Adrenal gland (tissue), 12 donors: Measurements from ENCODE around the gene STXBP3. TPM values are rescaled to one million over a fixed set of nuclear protein-coding genes. Genes with fewer than 3 reads are reported as not detected.
"Not testable (repeated sequence)": the region's sequence is repeated elsewhere in the genome, so short reads cannot be mapped to it uniquely, and the experiment has no call there.

ENCODE experiments used
- DNase-seq, 7 donors: peaks; one replicate each; pipeline ENCODE4 v3.0.0-alpha.2; 2019 to 2020
- H3K27ac ChIP-seq, 5 donors: fragments of 200-600 bp; sonication (generic) in 4 of 5; 1 replicate in 3 of 5; 2 replicates in 2 of 5; pipeline versions ENCODE4 v1.5.1 to v1.8.0; 2016 to 2020; ENCODE audit warnings: mild to moderate bottlenecking in 1 of 5
- H3K27me3 ChIP-seq: fragments of 200-600 bp; 2 replicates; pipeline ENCODE4 v1.8.0; 2021
- H3K36me3 ChIP-seq, 2 donors: fragments of 200-600 bp; replicated peaks in 1 of 2; 1 replicate in 1 of 2; 2 replicates in 1 of 2; pipeline versions ENCODE4 v1.5.1 to v1.8.0; 2018 to 2022
- H3K4me1 ChIP-seq, 2 donors: fragments of 200-600 bp; replicated peaks in 1 of 2; 1 replicate in 1 of 2; 2 replicates in 1 of 2; pipeline versions ENCODE4 v1.5.1 to v1.8.0; 2018 to 2021
- H3K4me3 ChIP-seq, 4 donors: fragments of 200-600 bp; sonication (generic) in 3 of 4; one replicate each; pipeline ENCODE4 v1.5.1; 2016 to 2018
- H3K9me3 ChIP-seq, 3 donors: fragments of 200-600 bp; sonication (generic) in 1 of 3; replicated peaks in 1 of 3; 1 replicate in 2 of 3; 2 replicates in 1 of 3; pipeline versions ENCODE4 v1.5.1 to v1.8.0; 2016 to 2021
- CTCF ChIP-seq, 6 experiments: fragments of 450-650 bp in 4 of 6; fragments of 200-600 bp in 2 of 6; sonication (generic) in 1 of 6; IDR thresholded peaks; 1 replicate in 5 of 6; 2 replicates in 1 of 6; pipeline versions ENCODE4 v1.5.1 to v1.8.0; 2016 to 2021; ENCODE audit warnings: antibody characterized with exemption in 6 of 6, mild to moderate bottlenecking in 2 of 6, moderate library complexity in 1 of 6
- POLR2A ChIP-seq, 2 donors: fragments of 450-650 bp; IDR thresholded peaks; one replicate each; pipeline ENCODE4 v1.6.1; 2017; ENCODE audit warnings: antibody characterized with exemption in 2 of 2, mild to moderate bottlenecking in 2 of 2, moderate library complexity in 1 of 2
- WGBS, 4 donors: extraction: QIAGEN DNeasy Blood & Tissue Kit in 2 of 4; methylation state at CpG; one replicate each; pipeline versions ENCODE4 v1.1.5 to v1.1.7; 2013 to 2017; 5-methylcytosine and 5-hydroxymethylcytosine counted together
- intact Hi-C, 2 donors: fragments of 100-400 bp; cut with DNase I; formaldehyde crosslinking; loops; one replicate each; pipeline versions ENCODE4 v1.14.1 to v1.15.0; 2022 to 2023
- polyA plus RNA-seq, 3 donors: library from polyadenylated mRNA; stranded (reverse); fragments of 200-250 nt in 2 of 3; fragments of 350-450 nt in 1 of 3; fragmentation: Illumina TruSeq in 1 of 3; extraction: RNeasy Lipid Tissue Mini Kit (QIAGEN cat#74804) in 1 of 3; gene quantifications; one replicate each; pipeline ENCODE4 v1.2.3, GENCODE V29; 2013 to 2014
- total RNA-seq, 9 donors: library from RNA; depleted of rRNA in 4 of 9; stranded (reverse); fragments of >200 nt in 4 of 9; fragments of 120-200 nt in 1 of 9; fragmentation: NEBNext Ultra II Directional in 1 of 9; extraction: Animal tissue kit (Norgen Biotek cat#: 25700) in 1 of 9; gene quantifications; one replicate each; pipeline versions ENCODE4 v1.1.0 to v1.2.4, GENCODE V29; 2013 to 2023
- donor health status: healthy with polysubstance abuse.
- donor health status: Bipolar disorder and iron deficiency.
- donor health status: DM: yes; HTN: yes; CAD: no.
- donor health status: DM: no; HTN: no; CAD: no.
- donor health status: DM: no; HTN: no; CAD: no.
- donor health status: DM: yes; HTN: yes; CAD: no.

The STXBP3 gene
- total and polyA plus RNA-seq, 12 donors: 35.1 to 63.2 (median 43.8) TPM

- Histone ChIP-seq H3K27me3 (no peaks in the 10 kb centered on the region), H3K27ac (no peak overlapping the region), H3K4me3 (no peak overlapping the region), H3K36me3 (peaks cover 0 to 54% of the 10 kb centered on the region in 2 donors), H3K9me3 (no peaks in the 10 kb centered on the region), H3K4me1 (no peaks in the 10 kb centered on the region)
- intact Hi-C loops: no loop called here
- TF ChIP-seq CTCF (IDR thresholded peaks at IDR 0.05): no peak
- no peak for TF ChIP-seq POLR2A (IDR thresholded peaks at IDR 0.05)
- no peak for DNase-seq
- WGBS, 4 donors: 87 to 90% (median 89%) methylated on average over 5 of the region's 5 CpGs
These were observed 45.2 kb upstream of the STXBP3 start for GRCh38 chr1:108701176-108701849.

- H3K9me3 ChIP-seq, H3K27ac ChIP-seq, intact Hi-C loops, H3K4me1 ChIP-seq, DNase-seq, H3K27me3 ChIP-seq, H3K4me3 ChIP-seq: not testable (repeated sequence)
- peaks cover 0 to 47% of the 10 kb centered on the region in 2 donors for H3K36me3 ChIP-seq
- WGBS, 4 donors: 90 to 97% (median 94%) methylated on average over 6 of the region's 6 CpGs
These were observed 44.4 kb upstream of the STXBP3 start for GRCh38 chr1:108702109-108702508.

GRCh38 chr1:108703939-108704338 lies 42.5 kb upstream of the STXBP3 start:
- DNase-seq: no peak
- Histone ChIP-seq H3K27me3 (no peaks in the 10 kb centered on the region), H3K4me1 (no peaks in the 10 kb centered on the region), H3K27ac (no peak overlapping the region), H3K36me3 (peaks cover 0 to 29% of the 10 kb centered on the region in 2 donors), H3K4me3 (no peak overlapping the region), H3K9me3 (no peaks in the 10 kb centered on the region)
- intact Hi-C loops: no loop called here
- TF ChIP-seq POLR2A (IDR thresholded peaks at IDR 0.05) (no peak), CTCF (IDR thresholded peaks at IDR 0.05) (no peak)
- 61 to 74% (median 68%) methylated on average over 6 of the region's 6 CpGs for WGBS, 4 donors

- no peak overlapping the region for H3K4me3 ChIP-seq
- TF ChIP-seq CTCF (IDR thresholded peaks at IDR 0.05): no peak
- no peak for TF ChIP-seq POLR2A (IDR thresholded peaks at IDR 0.05)
- no peaks in the 10 kb centered on the region for H3K27me3 ChIP-seq
- 54 to 69% (median 61%) methylated on average over 2 of the region's 2 CpGs for WGBS, 4 donors
- intact Hi-C loops: no loop called here
- H3K27ac ChIP-seq: no peak overlapping the region
- peaks cover 0 to 24% of the 10 kb centered on the region in 2 donors for H3K36me3 ChIP-seq
- no peaks in the 10 kb centered on the region for H3K4me1 ChIP-seq
- no peaks in the 10 kb centered on the region for H3K9me3 ChIP-seq
- peak in 1 of 7 donors; percentile 21 for DNase-seq
These were observed 42.0 kb upstream of the STXBP3 start for GRCh38 chr1:108704496-108704895.

- H3K4me1 ChIP-seq: no peaks in the 10 kb centered on the region
- H3K4me3 ChIP-seq: no peak overlapping the region
- H3K9me3 ChIP-seq: no peaks in the 10 kb centered on the region
- intact Hi-C loops: no loop called here
- peaks cover 0 to 4% of the 10 kb centered on the region in 2 donors for H3K36me3 ChIP-seq
- H3K27me3 ChIP-seq: no peaks in the 10 kb centered on the region
- no peak for DNase-seq
- WGBS, 4 donors: 87 to 88% (median 87%) methylated on average over 3 of the region's 3 CpGs
- H3K27ac ChIP-seq: no peak overlapping the region
- TF ChIP-seq CTCF (IDR thresholded peaks at IDR 0.05) (no peak), POLR2A (IDR thresholded peaks at IDR 0.05) (no peak)
These were observed 39.8 kb upstream of the STXBP3 start for GRCh38 chr1:108706643-108707042.
